Vagina (tissue), 2 donors: ENCODE data around the gene ATP1A3. TPM values are rescaled to one million over a fixed set of nuclear protein-coding genes. Genes with fewer than 3 reads are reported as not detected.
"Not testable (repeated sequence)": the region's sequence is repeated elsewhere in the genome, so short reads cannot be mapped to it uniquely, and the experiment has no call there.

Experiments used
- DNase-seq, 2 donors: peaks; one replicate each; pipeline ENCODE4 v3.0.0-alpha.2; 2017; ENCODE audit errors: extremely low spot score in 2 of 2
- H3K27ac ChIP-seq: fragments of 200-600 bp; sonication (generic); one replicate; pipeline ENCODE4 v1.5.1; 2019
- H3K27me3 ChIP-seq: fragments of 200-600 bp; sonication (generic); one replicate; pipeline ENCODE4 v1.5.1; 2019
- H3K36me3 ChIP-seq, 2 donors: fragments of 200-600 bp; sonication (generic); one replicate each; pipeline ENCODE4 v1.5.1; 2017 to 2019
- H3K4me1 ChIP-seq: fragments of 200-600 bp; sonication (generic); one replicate; pipeline ENCODE4 v1.5.1; 2019
- H3K4me3 ChIP-seq, 2 donors: fragments of 200-600 bp; sonication (generic); 1 replicate in 1 of 2; 2 replicates in 1 of 2; pipeline ENCODE4 v1.5.1; 2016 to 2019
- H3K9me3 ChIP-seq: fragments of 200-600 bp; sonication (generic); one replicate; pipeline ENCODE4 v1.5.1; 2019
- POLR2A ChIP-seq, 2 donors: fragments of 450-650 bp; IDR thresholded peaks; one replicate each; pipeline ENCODE4 v1.6.1; 2017; ENCODE audit warnings: antibody characterized with exemption in 2 of 2, mild to moderate bottlenecking in 2 of 2, moderate library complexity in 2 of 2
- POLR2AphosphoS5 ChIP-seq, 2 donors: sonication (generic); formaldehyde crosslinking; IDR thresholded peaks; one replicate each; pipeline ENCODE4 v1.9.0; 2017; ENCODE audit warnings: antibody characterized with exemption in 2 of 2, mild to moderate bottlenecking in 2 of 2, low read depth in 1 of 2; ENCODE audit not compliant: insufficient read depth in 1 of 2
- intact Hi-C: fragments of 100-400 bp; cut with DNase I; formaldehyde crosslinking; loops from one replicate; pipeline ENCODE4 v1.15.1; 2023
- total RNA-seq: library from RNA; depleted of rRNA; stranded (reverse); fragments of >200 nt; gene quantifications from one replicate; pipeline ENCODE4 v1.2.3, GENCODE V29; 2016
- TF ChIP-seq, protein P1 (sequence below), 3 experiments: fragments of 450-650 bp in 2 of 3; fragments of 200-600 bp in 1 of 3; sonication (generic) in 1 of 3; IDR thresholded peaks; one replicate each; pipeline ENCODE4 v1.5.1; 2017 to 2019; ENCODE audit warnings: antibody characterized with exemption in 3 of 3, mild to moderate bottlenecking in 2 of 3, moderate library complexity in 2 of 3

Gene ATP1A3
- total RNA-seq, 1 donor from 2014 or later: 4.7 TPM

DNA sequence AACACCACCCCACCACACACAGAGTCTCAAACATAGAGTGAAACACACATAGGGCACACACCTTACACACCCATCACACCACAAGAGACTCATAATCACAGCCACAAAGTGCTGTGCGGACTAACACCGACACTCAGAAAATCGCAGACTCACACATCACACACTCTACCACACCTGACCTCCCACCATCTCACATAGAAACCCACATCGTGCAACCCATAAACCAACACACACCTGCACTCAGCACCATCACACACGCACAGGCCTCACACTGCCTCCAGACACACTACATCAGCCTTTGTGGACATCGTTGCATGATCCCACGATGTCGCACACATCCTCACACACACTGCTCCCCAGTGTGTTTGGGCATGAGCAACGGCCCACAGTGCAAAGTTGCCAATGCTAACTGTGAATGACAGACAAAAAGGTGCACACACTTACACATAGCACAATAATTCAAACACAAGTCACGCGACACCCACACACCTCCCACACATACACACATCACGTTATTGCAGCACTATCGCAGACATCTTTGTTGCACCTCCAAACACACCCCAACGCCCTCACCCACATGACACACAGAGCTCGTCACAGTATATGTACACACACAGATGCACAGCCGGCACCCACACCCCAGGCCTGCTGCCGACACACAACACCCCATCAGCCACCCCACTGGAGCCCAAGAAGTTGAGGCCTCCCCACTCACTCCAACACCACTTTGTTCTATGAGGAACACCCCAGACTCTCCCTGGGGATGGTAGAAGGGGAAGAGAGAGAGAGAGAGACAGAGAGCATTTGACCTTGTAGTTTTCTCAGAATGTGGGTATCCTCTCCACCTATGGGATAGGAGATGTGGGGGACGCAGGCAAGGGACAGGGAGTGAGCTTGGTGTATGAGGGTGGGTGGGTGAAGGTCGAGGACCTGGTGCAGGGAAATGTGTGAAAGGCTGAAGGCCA lies 1.2 kb upstream of the ATP1A3 start:
- intact Hi-C loops: no loop called here
- H3K9me3 ChIP-seq: no peaks in the 10 kb centered on the region
- DNase-seq: no peak
- H3K27me3 ChIP-seq: peaks cover 15% of the 10 kb centered on the region
- TF ChIP-seq POLR2AphosphoS5 (IDR thresholded peaks at IDR 0.05; ENCODE audit: insufficient read depth in 1 of 2, low read depth in 1 of 2) (no peak), POLR2A (IDR thresholded peaks at IDR 0.05) (no peak)
- TF ChIP-seq, protein P1, sequence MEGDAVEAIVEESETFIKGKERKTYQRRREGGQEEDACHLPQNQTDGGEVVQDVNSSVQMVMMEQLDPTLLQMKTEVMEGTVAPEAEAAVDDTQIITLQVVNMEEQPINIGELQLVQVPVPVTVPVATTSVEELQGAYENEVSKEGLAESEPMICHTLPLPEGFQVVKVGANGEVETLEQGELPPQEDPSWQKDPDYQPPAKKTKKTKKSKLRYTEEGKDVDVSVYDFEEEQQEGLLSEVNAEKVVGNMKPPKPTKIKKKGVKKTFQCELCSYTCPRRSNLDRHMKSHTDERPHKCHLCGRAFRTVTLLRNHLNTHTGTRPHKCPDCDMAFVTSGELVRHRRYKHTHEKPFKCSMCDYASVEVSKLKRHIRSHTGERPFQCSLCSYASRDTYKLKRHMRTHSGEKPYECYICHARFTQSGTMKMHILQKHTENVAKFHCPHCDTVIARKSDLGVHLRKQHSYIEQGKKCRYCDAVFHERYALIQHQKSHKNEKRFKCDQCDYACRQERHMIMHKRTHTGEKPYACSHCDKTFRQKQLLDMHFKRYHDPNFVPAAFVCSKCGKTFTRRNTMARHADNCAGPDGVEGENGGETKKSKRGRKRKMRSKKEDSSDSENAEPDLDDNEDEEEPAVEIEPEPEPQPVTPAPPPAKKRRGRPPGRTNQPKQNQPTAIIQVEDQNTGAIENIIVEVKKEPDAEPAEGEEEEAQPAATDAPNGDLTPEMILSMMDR (IDR thresholded peaks at IDR 0.05): no peak
- no peak overlapping the region for H3K27ac ChIP-seq
- peaks cover 15% of the 10 kb centered on the region for H3K4me1 ChIP-seq
- no peaks in the 10 kb centered on the region for H3K36me3 ChIP-seq
- no peak overlapping the region for H3K4me3 ChIP-seq

DNA sequence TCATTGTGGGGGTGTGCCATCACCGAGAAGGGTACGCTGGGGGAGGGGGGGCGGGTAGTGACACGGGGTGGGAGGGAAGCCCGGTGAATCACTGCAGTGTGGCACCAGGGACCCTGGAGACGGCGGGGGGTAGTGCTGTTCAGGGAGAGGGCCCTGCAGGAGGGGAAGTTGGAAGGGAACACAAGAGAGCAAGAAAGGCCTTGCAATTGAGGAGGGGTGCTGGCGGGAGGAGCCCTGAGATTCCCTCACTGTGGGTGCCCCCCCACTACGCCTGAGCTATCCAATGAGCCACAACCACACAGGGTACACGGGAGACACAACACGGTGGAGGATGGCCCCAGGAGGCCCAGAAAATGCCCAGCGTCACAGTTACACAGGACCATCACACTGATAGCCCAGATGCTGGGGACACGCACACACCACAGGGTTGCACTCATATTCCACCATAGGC lies 516 bp upstream of the ATP1A3 start:
- peak overlapping the region; percentile 28 to 45 for H3K4me3 ChIP-seq
- DNase-seq: no peak
- H3K27ac ChIP-seq: no peak overlapping the region
- intact Hi-C loops: no loop called here
- TF ChIP-seq POLR2AphosphoS5 (IDR thresholded peaks at IDR 0.05; ENCODE audit: insufficient read depth in 1 of 2, low read depth in 1 of 2) (no peak), POLR2A (IDR thresholded peaks at IDR 0.05) (no peak)
- TF ChIP-seq, protein P1 (IDR thresholded peaks at IDR 0.05): no peak
- no peaks in the 10 kb centered on the region for H3K9me3 ChIP-seq
- H3K27me3 ChIP-seq: peaks cover 15% of the 10 kb centered on the region
- H3K4me1 ChIP-seq: peaks cover 15% of the 10 kb centered on the region
- H3K36me3 ChIP-seq: no peaks in the 10 kb centered on the region

DNA sequence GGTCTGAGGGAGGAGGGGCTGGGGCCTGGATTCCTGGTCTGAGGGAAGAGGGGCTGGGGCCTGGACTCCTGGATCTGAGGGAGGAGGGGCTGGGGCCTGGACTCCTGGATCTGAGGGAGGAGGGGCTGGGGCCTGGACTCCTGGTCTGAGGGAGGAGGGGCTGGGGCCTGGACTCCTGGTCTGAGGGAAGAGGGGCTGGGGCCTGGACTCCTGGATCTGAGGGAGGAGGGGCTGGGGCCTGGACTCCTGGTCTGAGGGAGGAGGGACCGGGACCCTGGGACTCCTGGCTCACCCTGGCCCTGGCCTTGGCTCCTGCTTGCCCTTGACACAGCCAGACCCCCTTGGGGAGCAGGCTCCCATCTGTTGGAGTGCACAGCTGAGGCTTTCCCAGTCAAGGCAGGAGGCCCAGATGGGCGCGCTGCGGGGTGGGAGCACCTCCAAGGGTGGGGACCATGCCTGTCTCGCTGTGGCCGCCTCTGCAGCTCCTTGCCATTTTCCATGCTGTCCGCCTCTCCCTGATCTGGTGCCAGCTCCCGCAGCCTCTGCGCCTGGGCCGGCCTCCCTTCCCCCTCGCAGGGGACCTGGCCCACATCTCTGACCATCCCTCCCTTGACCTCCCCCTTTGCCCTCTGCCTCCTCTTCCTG lies 2.0 kb downstream of the ATP1A3 start:
- H3K27ac ChIP-seq, DNase-seq, H3K4me3 ChIP-seq, H3K9me3 ChIP-seq, H3K36me3 ChIP-seq, intact Hi-C loops: not testable (repeated sequence)
- peaks cover 15% of the 10 kb centered on the region for H3K27me3 ChIP-seq
- peaks cover 10% of the 10 kb centered on the region for H3K4me1 ChIP-seq

DNA sequence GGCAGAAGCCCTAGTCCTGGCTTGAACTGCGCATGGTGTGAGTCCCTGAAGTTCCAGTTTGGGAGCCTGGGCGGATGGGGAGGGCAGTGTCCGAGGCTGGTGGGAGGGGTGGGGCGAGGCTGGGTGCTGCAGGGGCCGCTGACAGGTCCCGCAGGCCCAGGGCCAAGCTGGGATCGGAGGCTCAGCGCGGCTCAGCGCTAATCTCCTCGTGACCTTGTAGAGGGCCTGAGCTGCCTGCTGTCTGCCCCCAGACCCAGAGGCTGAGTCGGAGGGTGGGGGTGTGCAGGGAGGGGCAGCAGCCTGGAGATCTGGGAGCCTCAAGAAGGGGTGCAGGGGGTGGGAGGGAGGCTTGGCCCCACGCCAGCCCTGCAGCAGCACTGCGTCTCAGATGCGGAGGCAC lies 3.0 kb downstream of the ATP1A3 start:
- DNase-seq: no peak
- H3K9me3 ChIP-seq: no peaks in the 10 kb centered on the region
- peaks cover 10% of the 10 kb centered on the region for H3K4me1 ChIP-seq
- H3K27ac ChIP-seq: no peak overlapping the region
- H3K4me3 ChIP-seq: no peak overlapping the region
- peaks cover 7% of the 10 kb centered on the region for H3K27me3 ChIP-seq
- intact Hi-C loops: no loop called here
- TF ChIP-seq, protein P1 (IDR thresholded peaks at IDR 0.05): no peak
- no peak for TF ChIP-seq POLR2AphosphoS5 (IDR thresholded peaks at IDR 0.05; ENCODE audit: insufficient read depth in 1 of 2, low read depth in 1 of 2)
- H3K36me3 ChIP-seq: no peaks in the 10 kb centered on the region

DNA sequence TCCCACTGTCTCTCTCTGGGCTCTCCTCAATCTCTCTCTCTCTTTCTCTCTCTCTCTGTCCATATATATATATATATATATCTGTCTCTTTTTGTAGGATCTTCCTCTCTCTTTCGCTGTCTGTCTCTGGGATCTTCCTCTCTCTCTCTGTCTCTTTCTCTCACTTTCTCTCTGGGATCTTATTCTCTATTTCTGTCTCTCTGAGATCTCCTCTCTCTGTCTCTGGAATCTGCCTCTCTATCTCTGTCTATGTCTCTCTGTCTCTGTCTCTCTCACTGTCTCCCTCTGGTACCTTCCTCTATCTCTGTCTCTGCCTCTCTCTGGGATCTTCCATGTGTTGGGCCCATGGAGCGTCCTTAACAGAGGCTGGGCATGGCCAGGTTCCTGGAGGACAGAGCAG lies 3.4 kb downstream of the ATP1A3 start:
- Histone ChIP-seq H3K36me3 (no peaks in the 10 kb centered on the region), H3K4me3 (no peak overlapping the region), H3K27ac (no peak overlapping the region), H3K4me1 (peaks cover 10% of the 10 kb centered on the region), H3K27me3 (peaks cover 7% of the 10 kb centered on the region), H3K9me3 (no peaks in the 10 kb centered on the region)
- DNase-seq: no peak
- TF ChIP-seq POLR2A (IDR thresholded peaks at IDR 0.05): no peak
- intact Hi-C loops: no loop called here

DNA sequence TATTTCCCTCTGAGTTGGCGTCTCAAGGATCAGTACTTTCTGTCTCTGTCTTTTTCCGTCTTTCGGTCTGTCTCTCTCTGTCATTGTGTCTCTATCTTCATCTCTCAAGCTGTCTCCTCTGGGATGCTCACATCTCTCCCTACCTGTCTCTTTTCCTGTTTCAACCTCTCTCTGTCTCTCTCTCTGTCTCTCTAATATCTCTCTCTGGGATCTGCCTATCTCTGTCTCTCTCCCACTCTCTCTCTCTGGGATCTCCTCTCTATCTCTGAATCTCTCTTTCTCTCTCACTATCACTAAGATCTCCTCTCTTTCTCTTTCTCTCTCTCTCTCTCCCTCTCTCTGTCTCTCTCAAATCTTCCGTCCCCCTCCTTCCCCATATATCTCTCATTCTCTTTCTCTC lies 4.0 kb downstream of the ATP1A3 start:
- intact Hi-C loops: no loop called here
- no peak overlapping the region for H3K27ac ChIP-seq
- TF ChIP-seq, protein P1 (IDR thresholded peaks at IDR 0.05): no peak
- TF ChIP-seq POLR2A (IDR thresholded peaks at IDR 0.05): no peak
- TF ChIP-seq POLR2AphosphoS5 (IDR thresholded peaks at IDR 0.05; ENCODE audit: insufficient read depth in 1 of 2, low read depth in 1 of 2): no peak
- H3K27me3 ChIP-seq: peaks cover 7% of the 10 kb centered on the region
- no peak for DNase-seq
- no peaks in the 10 kb centered on the region for H3K9me3 ChIP-seq
- H3K4me1 ChIP-seq: peaks cover 10% of the 10 kb centered on the region
- no peak overlapping the region for H3K4me3 ChIP-seq
- no peaks in the 10 kb centered on the region for H3K36me3 ChIP-seq
